Neural crest cell (in vitro differentiated cells): ENCODE results near the gene COL18A1. TPM values are rescaled to one million over a fixed set of nuclear protein-coding genes. Genes with fewer than 3 reads are reported as not detected.

Experiments
- DNase-seq: peaks from one replicate; pipeline ENCODE4 v3.0.0; 2021; ENCODE audit warnings: low read depth, mixed read lengths, low spot score
- H3K27ac Mint-ChIP-seq: one replicate; pipeline ENCODE4 v1.8.0; 2021; ENCODE audit warnings: mild to moderate bottlenecking, mixed read lengths; ENCODE audit not compliant: unreplicated experiment
- H3K27me3 Mint-ChIP-seq: 2 replicates; pipeline ENCODE4 v1.8.0; 2021; ENCODE audit warnings: low read depth, mild to moderate bottlenecking, mixed read lengths
- H3K36me3 Mint-ChIP-seq: 2 replicates; pipeline ENCODE4 v1.8.0; 2021; ENCODE audit warnings: low read depth, mild to moderate bottlenecking, mixed read lengths
- H3K4me1 Mint-ChIP-seq: 2 replicates; pipeline ENCODE4 v1.8.0; 2021; ENCODE audit warnings: mixed read lengths
- H3K4me3 Mint-ChIP-seq: one replicate; pipeline ENCODE4 v1.8.0; 2021; ENCODE audit warnings: mild to moderate bottlenecking, mixed read lengths
- H3K9me3 Mint-ChIP-seq: 2 replicates; pipeline ENCODE4 v1.8.0; 2021; ENCODE audit warnings: mixed read lengths
- total RNA-seq: library from RNA; stranded (reverse); gene quantifications from 2 replicates; pipeline ENCODE4 v1.2.1, GENCODE V29; 2021
- TF ChIP-seq, protein P1 (sequence below): fragments of 200-600 bp; sonication (generic); conservative IDR thresholded peaks from 2 replicates; pipeline ENCODE4 v1.5.0; 2021; ENCODE audit warnings: antibody characterized with exemption, mild to moderate bottlenecking

COL18A1 gene
- total RNA-seq, 1 donor from 2014 or later, result 19.2 TPM

DNA sequence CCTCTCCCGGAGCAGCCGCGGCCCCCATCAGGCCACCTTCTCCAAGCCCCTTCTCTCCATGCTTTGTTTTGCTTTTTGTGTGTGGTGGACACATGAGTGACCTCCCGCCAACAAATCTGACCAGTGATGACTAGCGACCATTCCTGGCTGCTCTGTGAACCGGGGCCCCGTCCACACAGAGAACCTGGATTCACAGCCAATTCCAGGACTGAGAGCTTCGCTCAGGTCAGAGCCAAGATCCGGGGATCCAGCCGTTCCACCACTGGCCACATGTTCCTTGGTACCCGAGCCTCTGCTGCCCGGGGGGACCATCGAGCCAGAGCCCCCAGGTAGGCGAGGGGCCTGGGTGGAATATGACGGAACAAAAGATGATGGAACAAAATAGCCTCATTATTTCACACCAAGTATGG lies 46.7 kb upstream of the COL18A1 start:
- no peak overlapping the region for H3K27ac Mint-ChIP-seq
- DNase-seq, result no peak
- H3K4me3 Mint-ChIP-seq, result no peak overlapping the region
- peaks cover 21% of the 10 kb centered on the region for H3K27me3 Mint-ChIP-seq
- TF ChIP-seq, protein P1, sequence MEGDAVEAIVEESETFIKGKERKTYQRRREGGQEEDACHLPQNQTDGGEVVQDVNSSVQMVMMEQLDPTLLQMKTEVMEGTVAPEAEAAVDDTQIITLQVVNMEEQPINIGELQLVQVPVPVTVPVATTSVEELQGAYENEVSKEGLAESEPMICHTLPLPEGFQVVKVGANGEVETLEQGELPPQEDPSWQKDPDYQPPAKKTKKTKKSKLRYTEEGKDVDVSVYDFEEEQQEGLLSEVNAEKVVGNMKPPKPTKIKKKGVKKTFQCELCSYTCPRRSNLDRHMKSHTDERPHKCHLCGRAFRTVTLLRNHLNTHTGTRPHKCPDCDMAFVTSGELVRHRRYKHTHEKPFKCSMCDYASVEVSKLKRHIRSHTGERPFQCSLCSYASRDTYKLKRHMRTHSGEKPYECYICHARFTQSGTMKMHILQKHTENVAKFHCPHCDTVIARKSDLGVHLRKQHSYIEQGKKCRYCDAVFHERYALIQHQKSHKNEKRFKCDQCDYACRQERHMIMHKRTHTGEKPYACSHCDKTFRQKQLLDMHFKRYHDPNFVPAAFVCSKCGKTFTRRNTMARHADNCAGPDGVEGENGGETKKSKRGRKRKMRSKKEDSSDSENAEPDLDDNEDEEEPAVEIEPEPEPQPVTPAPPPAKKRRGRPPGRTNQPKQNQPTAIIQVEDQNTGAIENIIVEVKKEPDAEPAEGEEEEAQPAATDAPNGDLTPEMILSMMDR, result no peak
- H3K9me3 Mint-ChIP-seq, result no peaks in the 10 kb centered on the region
- H3K4me1 Mint-ChIP-seq, result peaks cover 37% of the 10 kb centered on the region
- no peaks in the 10 kb centered on the region for H3K36me3 Mint-ChIP-seq

DNA sequence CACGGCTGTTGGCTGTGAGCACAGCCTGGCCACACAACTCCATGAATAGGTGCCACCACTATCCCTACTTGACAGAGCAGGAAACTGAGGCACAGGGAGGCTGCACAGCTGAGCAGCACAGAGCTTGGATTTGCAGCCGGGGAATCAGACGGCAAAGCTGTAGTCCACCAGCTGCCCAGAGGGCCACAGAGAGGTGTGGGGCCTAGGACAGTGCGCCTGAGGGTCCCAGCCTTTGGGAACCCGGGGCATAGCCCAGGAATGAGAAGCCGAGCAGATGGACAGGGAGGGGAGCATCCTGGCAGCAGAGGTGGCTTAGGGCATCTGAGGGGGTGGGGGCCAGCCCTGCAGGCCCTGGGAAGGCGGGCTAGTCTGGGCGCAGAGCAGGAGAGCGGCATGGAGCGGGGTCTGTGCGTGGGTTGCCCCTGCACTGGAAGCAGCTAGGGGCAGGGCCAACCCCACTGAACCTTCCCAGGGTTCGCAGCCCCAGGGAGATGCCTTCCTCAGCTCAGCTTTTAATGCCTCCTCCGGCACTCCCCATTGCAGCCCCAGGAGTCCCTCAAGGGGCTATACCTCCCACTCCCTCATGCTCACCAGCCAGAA lies 46.2 kb upstream of the COL18A1 start:
- TF ChIP-seq, protein P1, result no peak
- Mint-ChIP-seq H3K4me3 (no peak overlapping the region), H3K4me1 (peaks cover 38% of the 10 kb centered on the region), H3K9me3 (no peaks in the 10 kb centered on the region), H3K27me3 (peaks cover 25% of the 10 kb centered on the region), H3K27ac (peak overlapping the region; percentile 16), H3K36me3 (no peaks in the 10 kb centered on the region)
- no peak for DNase-seq

DNA sequence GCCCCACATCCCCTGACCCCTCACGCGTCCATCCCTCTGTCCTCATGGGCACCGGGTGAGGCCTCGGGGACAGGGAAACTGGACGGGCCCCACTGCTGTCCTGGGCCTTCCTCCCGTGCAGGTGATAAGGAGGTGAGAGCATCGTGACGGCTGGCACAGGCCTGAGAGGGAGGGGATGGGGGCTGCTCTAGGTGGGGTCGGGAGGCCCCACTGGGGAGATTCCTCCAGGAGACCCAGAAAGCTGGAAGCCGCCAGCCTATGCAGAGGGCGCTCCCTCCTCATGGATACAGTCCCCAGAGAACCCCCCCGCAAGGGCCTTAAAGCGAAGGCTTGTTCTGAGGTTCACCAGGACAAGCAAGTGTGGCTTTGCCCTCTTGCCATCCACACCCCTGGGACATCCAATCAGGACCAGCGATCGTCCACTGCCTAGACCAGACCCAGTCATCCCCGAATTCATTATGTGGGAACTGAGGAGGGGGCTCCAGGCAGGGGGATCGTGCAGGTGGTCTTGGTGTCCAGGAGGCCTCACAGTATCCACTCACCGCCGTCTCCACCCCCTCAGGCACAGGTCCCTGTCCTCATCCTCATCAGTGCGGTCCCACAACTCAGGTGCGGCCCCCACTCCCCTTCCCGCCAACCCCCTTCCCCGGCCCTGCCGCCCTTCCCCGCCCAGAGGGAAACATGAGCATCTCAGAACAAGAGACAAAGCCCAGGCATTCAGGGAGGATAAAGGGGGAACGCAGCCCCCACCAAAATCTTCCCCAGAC lies 45.3 kb upstream of the COL18A1 start:
- peaks cover 46% of the 10 kb centered on the region for H3K4me1 Mint-ChIP-seq
- TF ChIP-seq, protein P1, result no peak
- no peak for DNase-seq

DNA sequence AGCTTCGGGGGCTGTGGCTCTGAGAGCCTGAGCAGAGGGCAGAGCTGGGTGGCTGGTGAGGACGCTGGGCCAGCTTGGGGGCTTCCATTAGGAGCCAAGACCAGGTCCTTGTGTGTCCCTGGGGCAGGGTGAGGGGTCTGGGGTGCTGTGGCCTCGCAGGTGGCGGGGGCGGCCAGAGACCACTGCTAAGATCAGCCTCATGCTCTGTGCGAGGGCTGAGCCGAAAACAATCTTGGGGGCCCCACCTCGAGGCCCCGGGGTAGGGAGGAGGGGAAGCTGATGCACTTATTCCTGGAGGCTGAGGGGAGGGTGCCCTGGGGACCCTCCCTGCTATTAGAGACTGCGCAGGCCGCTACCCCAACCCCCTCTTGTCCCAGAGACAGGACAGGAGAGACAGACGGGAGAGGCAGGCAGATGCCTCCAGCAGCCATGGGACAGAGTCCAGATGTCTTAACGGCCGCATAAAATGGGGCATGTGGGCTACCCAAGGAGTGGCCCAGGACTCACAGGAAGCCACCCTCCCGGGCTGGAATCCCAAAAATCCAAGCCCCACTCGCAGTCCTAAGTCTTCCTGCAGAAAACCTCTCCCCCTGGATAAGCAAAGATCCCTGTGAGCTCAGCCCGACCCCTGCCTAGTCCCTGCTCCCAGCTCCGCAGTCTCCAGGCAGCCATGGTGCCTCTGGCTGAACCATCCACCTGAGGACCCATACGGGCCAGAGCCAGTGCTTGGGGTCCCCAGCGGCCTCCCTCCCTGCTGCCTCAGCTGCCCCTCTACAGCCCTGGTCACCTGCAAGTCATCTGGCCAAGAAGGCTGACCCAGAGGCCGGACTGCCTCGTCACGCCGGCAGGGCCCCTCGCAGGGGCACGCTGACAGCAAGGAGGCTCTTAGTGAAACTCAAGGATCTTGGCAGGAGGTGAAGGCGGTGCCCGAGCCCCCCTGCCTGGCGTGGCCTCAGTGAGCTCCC lies 43.6 kb upstream of the COL18A1 start:
- TF ChIP-seq, protein P1, result no peak
- peaks cover 34% of the 10 kb centered on the region for H3K27me3 Mint-ChIP-seq
- no peak overlapping the region for H3K27ac Mint-ChIP-seq
- DNase-seq, result no peak
- H3K4me3 Mint-ChIP-seq, result no peak overlapping the region
- no peaks in the 10 kb centered on the region for H3K36me3 Mint-ChIP-seq
- H3K9me3 Mint-ChIP-seq, result no peaks in the 10 kb centered on the region
- peaks cover 40% of the 10 kb centered on the region for H3K4me1 Mint-ChIP-seq

More for the DNA sequence above, 45.3 kb upstream of the COL18A1 start:
- H3K36me3 Mint-ChIP-seq, result no peaks in the 10 kb centered on the region
- H3K27ac Mint-ChIP-seq, result no peak overlapping the region
- no peaks in the 10 kb centered on the region for H3K9me3 Mint-ChIP-seq
- H3K27me3 Mint-ChIP-seq, result peaks cover 32% of the 10 kb centered on the region
- no peak overlapping the region for H3K4me3 Mint-ChIP-seq

DNA sequence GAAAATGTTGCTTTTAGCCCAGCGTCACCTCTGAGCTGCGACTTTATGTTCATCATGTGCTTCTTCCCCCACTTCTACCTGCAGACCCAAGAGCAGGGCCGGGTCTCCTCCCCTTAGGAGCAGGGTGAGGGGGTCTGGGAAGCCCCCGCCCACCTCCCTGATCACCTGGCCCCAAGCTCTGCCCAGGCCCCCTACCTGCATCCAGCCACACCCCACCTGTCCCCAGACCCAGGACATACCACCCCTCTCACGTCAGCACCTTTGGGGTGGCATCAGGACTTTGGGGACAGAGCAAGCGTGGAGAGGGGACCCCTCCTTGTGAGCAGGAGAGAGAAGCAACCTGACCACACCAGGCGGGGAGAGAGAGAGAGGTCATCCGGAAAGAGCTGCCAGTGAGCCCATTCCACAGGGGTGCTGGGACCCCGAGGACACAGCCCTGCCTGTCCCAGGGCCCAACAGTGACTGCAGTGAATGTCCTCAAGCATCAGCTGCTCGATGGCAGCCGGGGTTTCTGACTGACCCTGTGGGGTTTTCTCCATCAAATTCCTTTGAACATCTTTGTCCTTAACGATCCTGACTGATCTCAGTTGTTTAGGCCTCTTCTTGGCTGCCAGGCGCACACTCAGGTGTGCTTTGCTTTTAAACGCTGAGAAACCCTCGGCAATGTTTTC lies 42.8 kb upstream of the COL18A1 start:
- Mint-ChIP-seq H3K27me3 (peaks cover 34% of the 10 kb centered on the region), H3K9me3 (no peaks in the 10 kb centered on the region), H3K36me3 (no peaks in the 10 kb centered on the region), H3K4me3 (no peak overlapping the region), H3K4me1 (peaks cover 33% of the 10 kb centered on the region), H3K27ac (no peak overlapping the region)
- TF ChIP-seq, protein P1, result no peak
- DNase-seq, result no peak
